Calu3 (cell line): Measurements from ENCODE around the gene INSIG2. TPM values are rescaled to one million over a fixed set of nuclear protein-coding genes. Genes with fewer than 3 reads are reported as not detected.

ENCODE experiments used
- BruUV-seq: library from RNA; stranded (reverse); fragments of 400-500 nt; replicated peaks from 2 replicates; lab custom pipeline; 2021; lab: Mats Ljungman, UMichigan
- CTCF ChIA-PET: fragments of 300-600 bp; sonication (Branson Sonifier 250); formaldehyde crosslinking; loops from one replicate; lab custom pipeline; 2022; ENCODE audit warnings: antibody characterized with exemption; lab: Charles Lee
- DNase-seq: peaks from one replicate; pipeline ENCODE4 v3.0.0; 2022
- H3K27ac Mint-ChIP-seq: one replicate; pipeline ENCODE4 v1.8.0; 2022; ENCODE audit warnings: mixed read lengths; ENCODE audit not compliant: unreplicated experiment
- H3K27me3 Mint-ChIP-seq: one replicate; pipeline ENCODE4 v1.8.0; 2022; ENCODE audit warnings: mixed read lengths; ENCODE audit not compliant: unreplicated experiment
- H3K36me3 Mint-ChIP-seq: one replicate; pipeline ENCODE4 v1.8.0; 2022; ENCODE audit warnings: mild to moderate bottlenecking, moderate library complexity, mixed read lengths; ENCODE audit not compliant: insufficient read depth, unreplicated experiment
- H3K4me1 Mint-ChIP-seq: one replicate; pipeline ENCODE4 v1.8.0; 2022; ENCODE audit warnings: mild to moderate bottlenecking, low read depth, mixed read lengths; ENCODE audit not compliant: unreplicated experiment
- H3K4me3 Mint-ChIP-seq: one replicate; pipeline ENCODE4 v1.8.0; 2022; ENCODE audit warnings: mild to moderate bottlenecking, low read depth, moderate library complexity, mixed read lengths; ENCODE audit not compliant: unreplicated experiment
- H3K9me3 Mint-ChIP-seq: one replicate; pipeline ENCODE4 v1.8.0; 2022; ENCODE audit warnings: low read depth, mixed read lengths; ENCODE audit not compliant: unreplicated experiment
- CTCF ChIP-seq: fragments of 200-600 bp; IDR thresholded peaks from one replicate; pipeline ENCODE4 v1.8.0; 2022; ENCODE audit warnings: antibody characterized with exemption; ENCODE audit not compliant: unreplicated experiment
- intact Hi-C: fragments of 100-400 bp; cut with micrococcal nuclease; formaldehyde crosslinking; loops from one replicate; pipeline ENCODE4 v1.10.0; 2022; ENCODE audit not compliant: unreplicated experiment
- total RNA-seq: library from RNA; stranded (reverse); gene quantifications from 2 replicates; pipeline ENCODE4 v1.2.3, GENCODE V29; 2022

INSIG2 gene
- total RNA-seq, 1 experiment from 2014 or later, result 67.1 TPM

- H3K4me3 Mint-ChIP-seq, result peak overlapping the region; percentile 61
- H3K36me3 Mint-ChIP-seq, result peaks cover 38% of the 10 kb centered on the region
- intact Hi-C loops, result loop anchor here (1.0 to 2.0 kb wide), 3 partner anchors 10 to 77 kb away; no protein-coding TSS in a partner anchor
- H3K27me3 Mint-ChIP-seq, result no peaks in the 10 kb centered on the region
- H3K9me3 Mint-ChIP-seq, result no peaks in the 10 kb centered on the region
- peaks cover 70% of the 10 kb centered on the region for H3K4me1 Mint-ChIP-seq
- no peak for TF ChIP-seq CTCF
- peak; percentile 84 for DNase-seq
- CTCF ChIA-PET, result interaction anchor here (0.9 to 2.1 kb wide), 5 partner anchors 11 to 83 kb away, joined by 3 to 6 read pairs (median 3); partner anchors contain the start of gene INSIG2
- BruUV-seq, result no TSS peak
- peak overlapping the region; percentile 99 for H3K27ac Mint-ChIP-seq
These were observed 35.4 kb downstream of the INSIG2 start for GRCh38 chr2:118123561-118124232.

GRCh38 chr2:118124288-118124891, 36.1 kb downstream of the INSIG2 start:
- DNase-seq, result peak; percentile 11
- peak overlapping the region; percentile 99 for H3K27ac Mint-ChIP-seq
- peaks cover 44% of the 10 kb centered on the region for H3K36me3 Mint-ChIP-seq
- no peak for TF ChIP-seq CTCF
- no TSS peak for BruUV-seq
- intact Hi-C loops, result no loop called here
- no peaks in the 10 kb centered on the region for H3K27me3 Mint-ChIP-seq
- H3K4me1 Mint-ChIP-seq, result peaks cover 63% of the 10 kb centered on the region
- CTCF ChIA-PET, result interaction anchor here (1.4 to 2.1 kb wide), 3 partner anchors 10 to 78 kb away, joined by 3 to 6 read pairs (median 5); no protein-coding TSS in a partner anchor
- peak overlapping the region; percentile 61 for H3K4me3 Mint-ChIP-seq
- H3K9me3 Mint-ChIP-seq, result no peaks in the 10 kb centered on the region

GRCh38 chr2:118127250-118127649, 39.0 kb downstream of the INSIG2 start:
- Mint-ChIP-seq H3K4me3 (no peak overlapping the region), H3K4me1 (peaks cover 47% of the 10 kb centered on the region), H3K27ac (peak overlapping the region; percentile 21), H3K36me3 (peaks cover 43% of the 10 kb centered on the region), H3K9me3 (no peaks in the 10 kb centered on the region), H3K27me3 (no peaks in the 10 kb centered on the region)
- TF ChIP-seq CTCF, result no peak
- BruUV-seq, result no TSS peak
- intact Hi-C loops, result no loop called here
- CTCF ChIA-PET, result no interaction called here
- no peak for DNase-seq

- Mint-ChIP-seq H3K9me3 (no peaks in the 10 kb centered on the region), H3K27ac (no peak overlapping the region), H3K4me3 (no peak overlapping the region), H3K4me1 (peaks cover 31% of the 10 kb centered on the region), H3K27me3 (no peaks in the 10 kb centered on the region), H3K36me3 (peaks cover 29% of the 10 kb centered on the region)
- no peak for DNase-seq
- intact Hi-C loops, result no loop called here
- CTCF ChIA-PET, result no interaction called here
- BruUV-seq, result no TSS peak
- no peak for TF ChIP-seq CTCF
These were observed 40.6 kb downstream of the INSIG2 start for GRCh38 chr2:118128826-118129225.
